Activated B cell treated with CpG ODN at 0.5 μM for 24 hours (primary cell): ENCODE results near the gene POLR3A. TPM values are rescaled to one million over a fixed set of nuclear protein-coding genes. Genes with fewer than 3 reads are reported as not detected.

Experiments
- ATAC-seq: fragments of 200-7000 bp; cut with Tn5 transposase; one replicate; pipeline ENCODE4 v1.10.0; 2021; ENCODE audit warnings: low read depth, mild to moderate bottlenecking, moderate library complexity
- CTCF ChIA-PET: fragments of 350-600 bp; sonication (Branson Sonifier 250); formaldehyde crosslinking; loops from one replicate; lab custom pipeline; 2021; ENCODE audit warnings: antibody characterized with exemption; lab: Charles Lee
- POLR2A ChIA-PET: fragments of 350-600 bp; sonication (Branson Sonifier 250); formaldehyde crosslinking; loops from one replicate; lab custom pipeline; 2021; ENCODE audit warnings: antibody characterized with exemption; lab: Charles Lee
- DNase-seq: peaks from one replicate; pipeline ENCODE4 v3.0.0; 2022
- H3K27ac Mint-ChIP-seq: one replicate; pipeline ENCODE4 v1.8.0; 2020; ENCODE audit warnings: mixed read lengths
- H3K27me3 Mint-ChIP-seq: one replicate; pipeline ENCODE4 v1.8.0; 2021; ENCODE audit warnings: mixed read lengths
- H3K36me3 Mint-ChIP-seq: one replicate; pipeline ENCODE4 v1.8.0; 2021; ENCODE audit warnings: low read depth, mixed read lengths
- H3K4me1 Mint-ChIP-seq: one replicate; pipeline ENCODE4 v1.8.0; 2021; ENCODE audit warnings: mixed read lengths
- H3K4me3 Mint-ChIP-seq: one replicate; pipeline ENCODE4 v1.8.0; 2020; ENCODE audit warnings: mild to moderate bottlenecking, mixed read lengths
- H3K9me3 Mint-ChIP-seq: one replicate; pipeline ENCODE4 v1.8.0; 2020; ENCODE audit warnings: mixed read lengths
- CTCF ChIP-seq: fragments of 200-600 bp; IDR thresholded peaks from one replicate; pipeline ENCODE4 v1.8.0; 2022; ENCODE audit warnings: antibody characterized with exemption, mild to moderate bottlenecking
- intact Hi-C: fragments of 100-400 bp; cut with micrococcal nuclease; formaldehyde crosslinking; loops from one replicate; pipeline ENCODE4 v1.15.1; 2024
- total RNA-seq: library from RNA; stranded (reverse); gene quantifications from 2 replicates; pipeline ENCODE4 v1.2.3, GENCODE V29; 2022

Gene POLR3A
- total RNA-seq, 1 donor from 2014 or later = 20.3 TPM

GRCh38 chr10:78047314-78047891 lies 18.1 kb upstream of the POLR3A start:
- intact Hi-C loops = loop anchor here (1.0 to 10.0 kb wide), 8 partner anchors 167 to 1148 kb away; partner anchors contain the start of gene ZMIZ1
- POLR2A ChIA-PET = interaction anchor here (0.7 to 1.1 kb wide), 2 partner anchors 28 to 1147 kb away, joined by 3 to 5 read pairs; no protein-coding TSS in a partner anchor
- peak; percentile 45 for TF ChIP-seq CTCF
- CTCF ChIA-PET = interaction anchor here (0.6 to 6.0 kb wide), 18 partner anchors 11 to 1326 kb away, joined by 3 to 99 read pairs (median 3); partner anchors contain the start of gene POLR3A
- H3K4me1 Mint-ChIP-seq = peaks cover 22% of the 10 kb centered on the region
- DNase-seq (peak; percentile 63), ATAC-seq (peak; percentile 74)
- H3K4me3 Mint-ChIP-seq = no peak overlapping the region
- no peaks in the 10 kb centered on the region for H3K27me3 Mint-ChIP-seq
- peaks cover 19% of the 10 kb centered on the region for H3K36me3 Mint-ChIP-seq
- no peaks in the 10 kb centered on the region for H3K9me3 Mint-ChIP-seq
- H3K27ac Mint-ChIP-seq = no peak overlapping the region

- no peak for TF ChIP-seq CTCF
- intact Hi-C loops = loop anchor here (1.0 to 10.0 kb wide), 8 partner anchors 168 to 1149 kb away; partner anchors contain the start of gene ZMIZ1
- Mint-ChIP-seq H3K27me3 (no peaks in the 10 kb centered on the region), H3K4me1 (peaks cover 22% of the 10 kb centered on the region), H3K9me3 (no peaks in the 10 kb centered on the region), H3K4me3 (no peak overlapping the region), H3K27ac (no peak overlapping the region), H3K36me3 (peaks cover 25% of the 10 kb centered on the region)
- POLR2A ChIA-PET = interaction anchor here (0.7 to 1.1 kb wide), 2 partner anchors 27 to 1148 kb away, joined by 3 to 5 read pairs; no protein-coding TSS in a partner anchor
- CTCF ChIA-PET = interaction anchor here (0.6 to 6.0 kb wide), 16 partner anchors 11 to 1327 kb away, joined by 3 to 99 read pairs (median 3); partner anchors contain the start of gene POLR3A
- DNase-seq = no peak
- ATAC-seq = no peak
Observed at GRCh38 chr10:78046711-78047269, 17.5 kb upstream of the POLR3A start.

GRCh38 chr10:78045856-78046255 lies 16.5 kb upstream of the POLR3A start:
- Mint-ChIP-seq H3K4me1 (peaks cover 30% of the 10 kb centered on the region), H3K9me3 (no peaks in the 10 kb centered on the region), H3K27me3 (no peaks in the 10 kb centered on the region), H3K4me3 (no peak overlapping the region), H3K36me3 (peaks cover 35% of the 10 kb centered on the region), H3K27ac (no peak overlapping the region)
- ChIA-PET CTCF (interaction anchor here (0.7 to 6.0 kb wide), 5 partner anchors 199 to 1157 kb away, joined by 3 to 99 read pairs (median 5); no protein-coding TSS in a partner anchor), POLR2A (interaction anchor here (0.7 to 1.5 kb wide), 3 partner anchors 10 to 1213 kb away, joined by 3 read pairs; no protein-coding TSS in a partner anchor)
- TF ChIP-seq CTCF = no peak
- DNase-seq (no peak), ATAC-seq (no peak)
- intact Hi-C loops = loop anchor here (2.0 to 10.0 kb wide), 5 partner anchors 169 to 1021 kb away; partner anchors contain the start of gene ZMIZ1

- TF ChIP-seq CTCF = no peak
- Mint-ChIP-seq H3K4me3 (no peak overlapping the region), H3K27me3 (no peaks in the 10 kb centered on the region), H3K4me1 (peaks cover 30% of the 10 kb centered on the region), H3K9me3 (no peaks in the 10 kb centered on the region), H3K36me3 (peaks cover 41% of the 10 kb centered on the region), H3K27ac (peak overlapping the region; percentile 59)
- POLR2A ChIA-PET = interaction anchor here (1.0 to 1.5 kb wide), 3 partner anchors 11 to 1213 kb away, joined by 3 read pairs; no protein-coding TSS in a partner anchor
- CTCF ChIA-PET = interaction anchor here (6.0 kb wide), 1 partner anchor 1151 kb away, joined by 99 read pairs; no protein-coding TSS in a partner anchor
- intact Hi-C loops = loop anchor here (5.0 to 10.0 kb wide), 4 partner anchors 170 to 1022 kb away; partner anchors contain the start of gene ZMIZ1
- DNase-seq = no peak
- ATAC-seq = peak; percentile 77
Observed at GRCh38 chr10:78045237-78045636, 15.9 kb upstream of the POLR3A start.
